ENCODE data around the gene WDR54. TPM values are rescaled to one million over a fixed set of nuclear protein-coding genes. Genes with fewer than 3 reads are reported as not detected.

Gene WDR54
- total and polyA plus RNA-seq, 5 donors: 3.4 to 4.5 (median 3.4) TPM

DNA sequence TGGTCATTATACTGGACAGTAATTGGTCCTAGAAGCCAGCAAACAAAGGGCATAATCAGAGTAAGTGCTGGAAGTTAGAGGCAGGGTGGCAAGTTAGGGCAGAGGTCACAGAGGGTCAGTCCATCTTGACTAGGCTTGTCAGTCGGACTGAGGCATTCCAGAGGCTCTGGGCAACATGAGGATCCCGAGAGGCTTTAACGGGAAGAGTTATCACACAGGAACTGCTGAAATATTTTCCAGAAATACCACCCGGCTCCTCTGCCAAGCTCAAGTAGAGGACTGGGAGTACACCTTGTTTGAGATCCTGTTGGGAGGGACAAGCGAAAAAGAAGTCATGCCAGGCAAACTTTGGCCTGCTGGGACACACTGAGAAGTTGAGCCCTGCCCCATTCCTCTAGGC, 13.8 kb upstream of the WDR54 start:
- Histone ChIP-seq H3K4me1 (ENCODE audit: control insufficient read depth, insufficient read depth, low read length) (no peaks in the 10 kb centered on the region), H3K27me3 (ENCODE audit: control insufficient read depth, insufficient read depth) (no peaks in the 10 kb centered on the region), H3K9me3 (ENCODE audit: control insufficient read depth, low read length) (no peaks in the 10 kb centered on the region), H3K27ac (ENCODE audit: low read length) (no peak overlapping the region), H3K4me3 (ENCODE audit: low read length) (no peak overlapping the region)
- WGBS: 49% methylated on average over 5 of the region's 5 CpGs
- no peak for DNase-seq
- ATAC-seq: no peak
- intact Hi-C loops (cut with DNase I): no loop called here

DNA sequence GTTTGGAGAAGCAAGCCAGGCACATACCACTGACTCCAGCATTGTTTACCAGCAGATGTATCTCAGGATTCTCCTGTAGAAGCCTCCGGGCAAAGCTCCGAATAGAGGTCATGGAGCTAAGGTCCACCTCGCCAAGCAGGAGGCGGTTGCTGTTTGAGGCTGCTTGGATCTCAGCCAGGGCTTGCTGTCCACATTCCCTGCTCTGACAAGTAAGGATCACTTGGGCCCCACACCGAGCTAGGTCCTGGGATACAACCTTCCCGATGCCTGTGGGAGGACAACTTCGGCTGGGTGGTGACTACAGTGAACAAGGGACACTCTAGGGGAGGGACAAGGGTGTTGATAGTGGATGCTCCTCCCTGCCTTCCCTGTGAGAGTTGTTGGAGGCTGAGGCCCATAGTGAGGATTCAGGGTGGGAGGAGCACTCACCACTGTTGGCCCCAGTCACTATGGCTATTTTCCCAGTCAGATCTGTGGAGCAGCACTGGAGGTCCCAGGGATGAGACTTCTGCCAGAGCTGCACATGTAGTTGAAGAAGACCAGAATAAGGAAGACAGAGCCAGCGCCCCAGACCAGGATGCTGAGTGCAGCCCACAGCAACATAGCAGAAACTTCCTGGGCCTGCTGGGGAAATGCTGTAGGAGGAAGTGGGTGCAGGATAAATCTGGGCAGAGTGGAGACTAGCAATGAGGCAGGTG, 8.4 kb upstream of the WDR54 start:
- intact Hi-C loops (cut with DNase I): no loop called here
- peaks cover 2% of the 10 kb centered on the region for H3K4me1 ChIP-seq (ENCODE audit: control insufficient read depth, insufficient read depth, low read length)
- no peak overlapping the region for H3K4me3 ChIP-seq (ENCODE audit: low read length)
- DNase-seq: no peak
- no peak overlapping the region for H3K27ac ChIP-seq (ENCODE audit: low read length)
- no peaks in the 10 kb centered on the region for H3K27me3 ChIP-seq (ENCODE audit: control insufficient read depth, insufficient read depth)
- WGBS: 61% methylated on average over 8 of the region's 8 CpGs
- no peaks in the 10 kb centered on the region for H3K9me3 ChIP-seq (ENCODE audit: control insufficient read depth, low read length)
- ATAC-seq: no peak

DNA sequence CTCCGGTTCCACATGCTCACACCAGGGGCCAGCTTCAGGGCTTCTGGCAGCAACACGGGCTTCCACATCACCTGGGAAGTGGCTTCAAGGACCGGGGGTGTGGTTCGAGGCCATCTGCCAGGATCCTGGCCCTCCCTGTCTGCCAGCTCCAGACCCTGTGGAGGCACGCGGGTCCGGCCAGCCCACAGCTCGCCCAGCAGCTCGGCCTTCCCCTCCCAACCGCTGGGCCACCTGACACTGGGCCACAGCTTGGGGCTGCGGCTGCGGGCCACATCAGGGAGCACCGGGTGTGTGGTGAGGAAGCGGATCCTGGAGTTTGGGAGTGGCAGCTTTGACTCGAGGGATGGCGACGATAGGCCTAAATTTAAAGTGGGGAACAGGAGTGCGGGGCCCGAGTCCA, 7.1 kb upstream of the WDR54 start:
- peak overlapping the region; percentile 46 for H3K4me3 ChIP-seq (ENCODE audit: low read length)
- no peaks in the 10 kb centered on the region for H3K27me3 ChIP-seq (ENCODE audit: control insufficient read depth, insufficient read depth)
- peak; percentile 19 to 38 for ATAC-seq
- no peak overlapping the region for H3K27ac ChIP-seq (ENCODE audit: low read length)
- no peaks in the 10 kb centered on the region for H3K9me3 ChIP-seq (ENCODE audit: control insufficient read depth, low read length)
- DNase-seq: no peak
- intact Hi-C loops (cut with DNase I): no loop called here
- WGBS: 42% methylated on average over 19 of the region's 19 CpGs
- peaks cover 2% of the 10 kb centered on the region for H3K4me1 ChIP-seq (ENCODE audit: control insufficient read depth, insufficient read depth, low read length)

DNA sequence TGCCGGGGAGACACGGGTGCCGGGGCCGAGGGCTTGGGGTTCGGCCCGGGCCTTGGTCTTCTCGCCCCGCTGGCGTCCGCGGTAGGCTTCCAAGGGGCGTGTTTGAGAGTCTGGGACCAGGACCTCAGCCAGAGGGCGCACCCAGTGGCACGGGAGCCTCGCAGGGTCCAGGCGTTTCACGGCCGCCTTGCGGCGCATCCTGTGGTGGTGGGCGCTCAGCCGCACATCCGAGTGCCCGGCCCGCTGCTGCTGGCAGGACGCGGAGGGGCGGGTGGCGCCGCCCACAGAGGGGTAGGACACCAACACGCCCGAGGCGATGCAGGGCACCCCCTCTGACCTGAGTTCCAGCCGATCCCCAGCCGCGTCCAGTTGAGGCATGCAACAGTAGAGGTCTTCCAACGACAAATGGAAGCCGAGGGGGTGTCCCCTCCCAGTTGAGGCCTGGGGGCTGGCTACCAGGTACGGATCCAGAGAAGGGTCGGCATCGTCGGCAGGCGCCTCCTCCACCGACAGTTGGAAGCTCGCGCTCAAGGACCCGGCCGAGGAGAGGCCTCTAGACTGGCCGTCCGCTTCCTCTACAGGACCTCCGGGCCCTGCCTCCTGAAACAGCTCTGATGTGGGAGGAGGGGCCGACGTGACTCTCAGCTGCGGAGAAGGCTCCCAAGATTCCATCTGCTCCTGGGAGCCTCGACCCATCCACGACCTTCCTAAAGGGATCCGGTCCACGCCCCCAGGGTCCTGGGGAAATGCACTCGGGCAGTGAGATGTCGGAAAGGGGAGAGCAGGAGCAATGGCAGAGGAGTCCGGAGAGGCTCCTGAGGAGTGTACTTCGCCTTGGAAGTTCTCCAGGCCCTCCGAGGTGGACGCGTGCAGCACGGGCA, 6.4 kb upstream of the WDR54 start:
- no peak overlapping the region for H3K27ac ChIP-seq (ENCODE audit: low read length)
- peak; percentile 86 to 87 for ATAC-seq
- intact Hi-C loops (cut with DNase I): no loop called here

DNA sequence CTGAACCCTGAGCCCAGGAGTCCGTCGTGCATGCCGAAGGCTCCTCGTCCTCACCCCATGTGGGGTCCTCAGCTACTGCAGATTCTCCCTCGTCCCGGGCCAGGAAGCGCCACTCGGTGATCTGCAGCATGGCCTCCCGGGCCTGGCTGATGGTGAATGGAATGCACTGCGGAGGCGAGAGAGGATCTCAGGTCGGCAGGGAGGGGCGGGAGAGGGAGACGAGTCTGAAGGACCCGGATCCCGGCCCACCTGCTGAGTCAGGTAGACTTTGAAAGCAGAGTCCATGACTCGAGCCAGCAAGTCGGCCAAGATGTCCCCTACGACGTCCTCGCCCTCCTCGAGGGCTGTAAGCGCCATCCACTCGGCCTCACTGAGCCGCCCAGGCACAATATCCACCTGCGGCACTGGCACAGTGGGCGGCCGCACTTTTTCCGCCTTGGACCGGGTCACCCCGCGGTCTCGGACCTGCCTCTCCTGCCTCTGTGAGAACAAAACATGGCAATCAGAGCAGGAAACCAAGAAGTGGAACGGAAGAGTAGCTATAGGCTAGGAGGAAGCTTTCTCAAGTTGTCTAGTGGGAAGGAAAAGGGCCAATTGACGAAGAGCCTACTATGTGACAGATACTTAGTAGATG, 5.7 kb upstream of the WDR54 start:
- Histone ChIP-seq H3K27me3 (ENCODE audit: control insufficient read depth, insufficient read depth) (no peaks in the 10 kb centered on the region), H3K9me3 (ENCODE audit: control insufficient read depth, low read length) (no peaks in the 10 kb centered on the region), H3K4me3 (ENCODE audit: low read length) (peak overlapping the region; percentile 46), H3K4me1 (ENCODE audit: control insufficient read depth, insufficient read depth, low read length) (peaks cover 2% of the 10 kb centered on the region), H3K27ac (ENCODE audit: low read length) (no peak overlapping the region)
- 49% methylated on average over 35 of the region's 35 CpGs for WGBS
- intact Hi-C loops (cut with DNase I): no loop called here
- ATAC-seq (peak in 1 of 2 donors; percentile 15), DNase-seq (no peak)

More for the DNA sequence above, 6.4 kb upstream of the WDR54 start:
- 5% methylated on average over 66 of the region's 66 CpGs for WGBS
- peak; percentile 67 to 91 (median 88) for DNase-seq
- H3K9me3 ChIP-seq (ENCODE audit: control insufficient read depth, low read length): no peaks in the 10 kb centered on the region
- peaks cover 2% of the 10 kb centered on the region for H3K4me1 ChIP-seq (ENCODE audit: control insufficient read depth, insufficient read depth, low read length)
- H3K4me3 ChIP-seq (ENCODE audit: low read length): peak overlapping the region; percentile 46
- no peaks in the 10 kb centered on the region for H3K27me3 ChIP-seq (ENCODE audit: control insufficient read depth, insufficient read depth)

DNA sequence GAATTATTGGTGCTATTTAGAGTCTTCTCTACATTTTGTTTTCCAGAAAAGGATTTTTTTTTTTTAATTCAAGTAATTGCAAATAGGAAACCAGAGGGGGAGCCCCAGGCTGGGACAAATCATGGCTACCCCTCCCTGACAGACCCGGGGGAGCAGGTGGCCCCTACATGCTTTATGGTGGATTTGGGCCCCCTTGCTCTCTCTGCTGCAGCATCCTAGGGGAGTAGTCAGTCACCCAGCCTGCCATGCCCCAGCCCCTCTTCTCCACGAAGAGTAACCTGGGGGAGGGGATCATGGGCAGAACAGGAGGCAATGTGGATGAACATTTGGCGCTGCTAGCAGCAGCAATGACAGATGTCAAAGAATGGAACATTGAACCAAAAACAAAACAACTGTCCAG, 4.8 kb upstream of the WDR54 start:
- 62% methylated on average over 3 of the region's 3 CpGs for WGBS
- ATAC-seq: no peak
- Histone ChIP-seq H3K4me3 (ENCODE audit: low read length) (no peak overlapping the region), H3K4me1 (ENCODE audit: control insufficient read depth, insufficient read depth, low read length) (peaks cover 2% of the 10 kb centered on the region), H3K9me3 (ENCODE audit: control insufficient read depth, low read length) (no peaks in the 10 kb centered on the region), H3K27me3 (ENCODE audit: control insufficient read depth, insufficient read depth) (no peaks in the 10 kb centered on the region), H3K27ac (ENCODE audit: low read length) (no peak overlapping the region)
- DNase-seq: no peak
- intact Hi-C loops (cut with DNase I): no loop called here

DNA sequence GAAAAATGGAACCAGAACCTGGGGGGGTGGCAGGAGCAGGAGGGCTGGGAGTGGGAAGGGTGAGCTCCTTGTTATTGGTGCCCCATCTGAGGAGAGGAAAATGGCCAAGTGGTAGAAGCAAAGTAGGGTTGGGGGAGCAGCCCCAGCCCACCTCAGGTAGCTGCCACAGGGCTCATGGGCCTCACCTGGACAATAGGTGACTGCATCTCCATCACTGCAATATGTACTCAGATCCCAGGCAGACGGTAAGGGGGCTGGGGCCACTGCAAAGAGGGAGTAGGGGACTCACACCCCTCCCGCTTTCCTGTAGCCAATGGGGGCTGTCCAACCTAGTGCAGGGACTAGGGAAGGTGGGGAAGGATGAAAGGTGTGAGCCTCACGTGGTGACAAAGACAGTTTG, 4.3 kb upstream of the WDR54 start:
- ATAC-seq (no peak), DNase-seq (no peak)
- WGBS: 84% methylated on average over 3 of the region's 3 CpGs
- intact Hi-C loops (cut with DNase I): no loop called here
- Histone ChIP-seq H3K9me3 (ENCODE audit: control insufficient read depth, low read length) (no peaks in the 10 kb centered on the region), H3K4me3 (ENCODE audit: low read length) (no peak overlapping the region), H3K27me3 (ENCODE audit: control insufficient read depth, insufficient read depth) (no peaks in the 10 kb centered on the region), H3K27ac (ENCODE audit: low read length) (no peak overlapping the region), H3K4me1 (ENCODE audit: control insufficient read depth, insufficient read depth, low read length) (peaks cover 2% of the 10 kb centered on the region)

DNA sequence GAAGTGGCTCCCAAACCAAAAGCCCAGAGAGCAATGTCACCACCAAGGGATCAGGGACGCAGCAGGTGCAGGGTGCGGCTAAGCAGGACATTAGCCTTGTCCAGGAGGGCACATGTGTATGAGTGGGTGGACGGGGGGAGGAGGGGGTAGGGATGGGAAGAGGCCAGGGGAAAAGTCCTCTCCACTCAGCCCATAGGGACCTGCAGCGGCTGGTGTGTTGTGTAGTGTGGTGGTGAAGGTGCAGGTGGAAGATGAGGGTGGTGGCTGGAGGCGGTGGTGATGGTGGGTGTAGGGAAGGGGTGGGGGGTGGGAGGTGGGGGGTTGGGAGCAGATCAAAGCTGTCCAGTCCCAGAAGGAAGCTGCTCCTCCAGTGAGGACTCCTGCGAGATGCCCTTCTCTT, 3.8 kb upstream of the WDR54 start:
- H3K27me3 ChIP-seq (ENCODE audit: control insufficient read depth, insufficient read depth): no peaks in the 10 kb centered on the region
- peaks cover 2% of the 10 kb centered on the region for H3K4me1 ChIP-seq (ENCODE audit: control insufficient read depth, insufficient read depth, low read length)
- H3K27ac ChIP-seq (ENCODE audit: low read length): no peak overlapping the region
- DNase-seq (no peak), ATAC-seq (no peak)
- H3K4me3 ChIP-seq (ENCODE audit: low read length): no peak overlapping the region
- intact Hi-C loops (cut with DNase I): no loop called here
- H3K9me3 ChIP-seq (ENCODE audit: control insufficient read depth, low read length): no peaks in the 10 kb centered on the region
- 92% methylated on average over 6 of the region's 6 CpGs for WGBS

DNA sequence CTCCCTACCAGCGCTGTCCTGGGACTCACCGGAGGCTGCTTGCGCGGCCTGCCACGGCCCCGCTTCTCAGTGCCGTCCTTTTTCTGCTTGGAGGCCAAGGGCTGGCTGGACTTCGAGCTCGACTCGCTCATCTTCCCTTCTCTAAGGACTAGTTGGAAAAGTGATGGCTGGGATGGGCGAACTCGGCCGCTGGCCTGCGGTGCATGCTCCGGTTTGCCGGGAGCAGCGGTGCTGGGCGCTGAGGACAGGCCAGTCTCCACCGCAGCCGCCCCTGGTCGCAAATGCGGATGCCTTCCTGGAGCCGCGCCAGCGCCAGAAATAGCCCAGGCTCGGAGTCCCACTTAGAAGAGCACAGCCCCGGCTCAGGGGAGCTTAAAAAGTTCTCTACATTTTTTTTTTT, 3.2 kb upstream of the WDR54 start:
- ATAC-seq (no peak), DNase-seq (peak; percentile 58 to 90 (median 82))
- Histone ChIP-seq H3K27ac (ENCODE audit: low read length) (no peak overlapping the region), H3K4me1 (ENCODE audit: control insufficient read depth, insufficient read depth, low read length) (no peaks in the 10 kb centered on the region), H3K9me3 (ENCODE audit: control insufficient read depth, low read length) (no peaks in the 10 kb centered on the region), H3K27me3 (ENCODE audit: control insufficient read depth, insufficient read depth) (no peaks in the 10 kb centered on the region), H3K4me3 (ENCODE audit: low read length) (no peak overlapping the region)
- intact Hi-C loops (cut with DNase I): no loop called here
- 44% methylated on average over 27 of the region's 27 CpGs for WGBS

DNA sequence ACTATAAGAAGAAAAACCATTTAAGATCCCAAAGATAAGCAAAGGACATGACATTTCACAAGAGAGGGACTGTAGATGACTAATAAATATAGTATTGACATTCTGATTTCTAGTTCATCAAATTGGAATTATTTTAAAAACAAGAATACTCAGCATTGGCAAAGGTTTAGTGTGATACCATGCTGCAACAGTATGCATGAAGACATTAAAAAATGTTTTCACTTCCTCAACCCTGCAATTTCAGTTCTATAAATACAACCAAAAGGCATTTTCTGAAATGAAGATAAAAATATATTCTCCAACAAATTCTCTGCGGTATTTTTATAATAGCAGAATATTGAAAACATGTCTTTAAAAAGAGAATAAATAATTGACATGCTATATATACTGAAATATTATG, 2.2 kb upstream of the WDR54 start:
- ATAC-seq: no peak
- no peak overlapping the region for H3K27ac ChIP-seq (ENCODE audit: low read length)
- no peaks in the 10 kb centered on the region for H3K4me1 ChIP-seq (ENCODE audit: control insufficient read depth, insufficient read depth, low read length)
- no peak for DNase-seq
- no peaks in the 10 kb centered on the region for H3K27me3 ChIP-seq (ENCODE audit: control insufficient read depth, insufficient read depth)
- no peak overlapping the region for H3K4me3 ChIP-seq (ENCODE audit: low read length)
- H3K9me3 ChIP-seq (ENCODE audit: control insufficient read depth, low read length): no peaks in the 10 kb centered on the region
- 86% methylated on average over 1 of the region's 1 CpG for WGBS
- intact Hi-C loops (cut with DNase I): no loop called here

DNA sequence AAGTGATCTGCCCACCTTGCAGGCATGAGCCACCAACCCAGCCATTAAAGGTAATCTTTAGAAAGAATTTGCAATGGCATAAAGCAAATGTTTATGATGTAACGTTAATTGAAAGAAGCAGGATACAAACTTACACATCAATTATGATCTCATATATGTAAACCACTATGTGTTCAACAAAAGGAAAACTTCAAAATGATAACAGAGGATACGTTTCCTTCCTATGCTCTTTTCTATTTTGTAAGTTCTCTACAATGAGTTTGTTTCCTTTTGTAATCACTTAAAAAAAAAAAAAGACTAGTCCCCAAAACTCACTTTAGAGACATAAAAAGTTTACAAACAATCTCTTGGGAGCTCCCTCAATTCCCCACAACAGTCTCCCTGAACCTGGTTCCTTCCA, 1.5 kb upstream of the WDR54 start:
- intact Hi-C loops (cut with DNase I): no loop called here

More for the DNA sequence above, 1.5 kb upstream of the WDR54 start:
- H3K9me3 ChIP-seq (ENCODE audit: control insufficient read depth, low read length): no peaks in the 10 kb centered on the region
- no peak overlapping the region for H3K4me3 ChIP-seq (ENCODE audit: low read length)
- 76% methylated on average over 2 of the region's 2 CpGs for WGBS
- no peaks in the 10 kb centered on the region for H3K27me3 ChIP-seq (ENCODE audit: control insufficient read depth, insufficient read depth)
- no peak overlapping the region for H3K27ac ChIP-seq (ENCODE audit: low read length)
- no peak for ATAC-seq
- no peaks in the 10 kb centered on the region for H3K4me1 ChIP-seq (ENCODE audit: control insufficient read depth, insufficient read depth, low read length)
- DNase-seq: no peak

Measured in right cardiac atrium (tissue), 5 donors.